Measurements from ENCODE around the gene BHLHE23. TPM values are rescaled to one million over a fixed set of nuclear protein-coding genes. Genes with fewer than 3 reads are reported as not detected.

The BHLHE23 gene
- polyA plus RNA-seq, 1 of the 3 experiments (the other 2 are of a cell fraction) = not detected

DNA sequence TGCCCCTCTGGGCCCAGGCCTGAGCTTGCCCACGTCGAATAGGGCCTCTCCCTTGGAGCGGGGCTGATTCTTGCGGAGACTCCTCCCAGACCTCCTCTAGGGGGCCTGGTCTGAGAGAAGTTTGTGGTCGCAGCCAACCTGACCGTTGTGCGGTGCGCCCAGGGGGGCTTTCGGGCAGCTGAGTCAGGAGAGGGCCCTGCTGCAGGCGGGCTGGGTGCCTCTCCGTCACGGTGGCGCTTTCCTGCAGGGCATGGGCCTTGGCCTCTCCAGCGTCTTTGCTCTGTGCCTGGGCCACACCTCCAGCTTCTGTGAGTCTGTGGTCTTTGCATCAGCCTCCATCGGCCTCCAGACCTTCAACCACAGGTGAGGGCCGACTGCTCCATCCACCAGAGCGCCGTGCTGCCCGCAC is 41.4 kb downstream of the BHLHE23 start:
- Histone ChIP-seq H3F3A (replicated peaks; ENCODE audit: insufficient read depth) (no peaks in the 10 kb centered on the region), H3K79me2 (ENCODE audit: insufficient read depth) (no peaks in the 10 kb centered on the region), H3K4me3 (ENCODE audit: low read depth in 2 of 2, low read length in 1 of 2) (no peak overlapping the region), H3K4me1 (ENCODE audit: control insufficient read depth in 1 of 2, insufficient read depth in 2 of 2, low read depth in 1 of 2, low read length in 1 of 2) (peaks cover 0 to 3% of the 10 kb centered on the region in 2 experiments; a peak in 1 of 4 replicates), H3K9ac (no peak overlapping the region), H3K27me3 (ENCODE audit: insufficient read depth) (0 out of 2 replicates have a peak, but pooled peaks cover 11% of the 10 kb centered on the region), H3K27ac (ENCODE audit: low read depth in 2 of 2, low read length in 1 of 2) (no peak overlapping the region), H3K4me2 (no peak overlapping the region), H3K36me3 (replicated peaks in 1 of 2; ENCODE audit: control insufficient read depth in 1 of 2, insufficient read depth in 2 of 2, low read length in 1 of 2) (no peaks in the 10 kb centered on the region), H3K9me3 (no peaks in the 10 kb centered on the region), H3K9me2 (no peaks in the 10 kb centered on the region), H2AFZ (ENCODE audit: low read depth) (no peak overlapping the region), H4K20me1 (ENCODE audit: insufficient read depth) (0 out of 2 replicates have a peak, but pooled peaks cover 3% of the 10 kb centered on the region)
- POLR2A ChIA-PET = no interaction called here
- 67% methylated on average over 7 of the region's 19 CpGs for WGBS (ENCODE audit: low lambda C conversion rate)
- CTCF ChIA-PET = interaction anchor here (0.7 to 1.3 kb wide), 3 partner anchors 8 to 45 kb away, joined by 3 to 5 read pairs (median 3); no protein-coding TSS in a partner anchor
- no peak for DNase-seq
- TF ChIP-seq SMC3 (IDR thresholded peaks at IDR 0.05; ENCODE audit: low read depth, low read length) (no peak), FOSL2 (IDR thresholded peaks at IDR 0.05; ENCODE audit: borderline replicate concordance, low read depth) (no peak), FOXJ3 (CRISPR knock-in tag; IDR thresholded peaks at IDR 0.05) (no peak), RXRA (IDR thresholded peaks at IDR 0.05; ENCODE audit: borderline replicate concordance, low read depth) (no peak), TCF12 (IDR thresholded peaks at IDR 0.05) (no peak), POLR2AphosphoS5 (IDR thresholded peaks at IDR 0.05; ENCODE audit: low read depth, low read length) (no peak)
- TF ChIP-seq, protein P1, sequence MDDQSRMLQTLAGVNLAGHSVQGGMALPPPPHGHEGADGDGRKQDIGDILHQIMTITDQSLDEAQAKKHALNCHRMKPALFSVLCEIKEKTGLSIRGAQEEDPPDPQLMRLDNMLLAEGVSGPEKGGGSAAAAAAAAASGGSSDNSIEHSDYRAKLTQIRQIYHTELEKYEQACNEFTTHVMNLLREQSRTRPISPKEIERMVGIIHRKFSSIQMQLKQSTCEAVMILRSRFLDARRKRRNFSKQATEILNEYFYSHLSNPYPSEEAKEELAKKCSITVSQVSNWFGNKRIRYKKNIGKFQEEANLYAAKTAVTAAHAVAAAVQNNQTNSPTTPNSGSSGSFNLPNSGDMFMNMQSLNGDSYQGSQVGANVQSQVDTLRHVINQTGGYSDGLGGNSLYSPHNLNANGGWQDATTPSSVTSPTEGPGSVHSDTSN (IDR thresholded peaks at IDR 0.05) = no peak
- TF ChIP-seq, protein P2, sequence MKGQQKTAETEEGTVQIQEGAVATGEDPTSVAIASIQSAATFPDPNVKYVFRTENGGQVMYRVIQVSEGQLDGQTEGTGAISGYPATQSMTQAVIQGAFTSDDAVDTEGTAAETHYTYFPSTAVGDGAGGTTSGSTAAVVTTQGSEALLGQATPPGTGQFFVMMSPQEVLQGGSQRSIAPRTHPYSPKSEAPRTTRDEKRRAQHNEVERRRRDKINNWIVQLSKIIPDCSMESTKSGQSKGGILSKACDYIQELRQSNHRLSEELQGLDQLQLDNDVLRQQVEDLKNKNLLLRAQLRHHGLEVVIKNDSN (IDR thresholded peaks at IDR 0.05; ENCODE audit: borderline replicate concordance, low read depth) = no peak

DNA sequence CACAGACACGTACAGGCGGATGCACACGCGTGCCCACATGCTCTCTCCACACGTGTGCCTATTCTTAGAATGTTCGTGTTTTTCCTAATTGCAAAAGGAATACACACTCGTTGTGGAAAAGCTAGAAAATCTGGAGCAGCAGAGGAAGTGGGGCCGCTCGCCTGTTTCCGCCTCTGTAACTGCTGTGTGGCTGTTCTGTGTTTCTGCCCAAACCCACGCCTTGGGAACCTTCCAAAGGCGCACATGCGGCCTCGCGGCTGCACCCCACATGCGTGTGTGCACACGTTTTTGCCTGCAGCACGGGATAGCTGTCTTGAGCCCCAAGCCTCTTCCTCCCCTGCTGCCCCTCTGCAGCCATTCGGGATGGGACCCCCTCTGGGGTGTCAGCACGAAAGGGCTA is 42.1 kb downstream of the BHLHE23 start:
- no peaks in the 10 kb centered on the region for H3K79me2 ChIP-seq (ENCODE audit: insufficient read depth)
- H3K9me3 ChIP-seq = no peaks in the 10 kb centered on the region
- no peak overlapping the region for H3K4me2 ChIP-seq
- TF ChIP-seq, protein P3, sequence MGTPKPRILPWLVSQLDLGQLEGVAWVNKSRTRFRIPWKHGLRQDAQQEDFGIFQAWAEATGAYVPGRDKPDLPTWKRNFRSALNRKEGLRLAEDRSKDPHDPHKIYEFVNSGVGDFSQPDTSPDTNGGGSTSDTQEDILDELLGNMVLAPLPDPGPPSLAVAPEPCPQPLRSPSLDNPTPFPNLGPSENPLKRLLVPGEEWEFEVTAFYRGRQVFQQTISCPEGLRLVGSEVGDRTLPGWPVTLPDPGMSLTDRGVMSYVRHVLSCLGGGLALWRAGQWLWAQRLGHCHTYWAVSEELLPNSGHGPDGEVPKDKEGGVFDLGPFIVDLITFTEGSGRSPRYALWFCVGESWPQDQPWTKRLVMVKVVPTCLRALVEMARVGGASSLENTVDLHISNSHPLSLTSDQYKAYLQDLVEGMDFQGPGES (IDR thresholded peaks at IDR 0.05; ENCODE audit: low read depth, low read length) = no peak
- TF ChIP-seq TCF12 (IDR thresholded peaks at IDR 0.05) (no peak), NRF1 (IDR thresholded peaks at IDR 0.05; ENCODE audit: low read depth, low read length) (no peak), SIN3A (IDR thresholded peaks at IDR 0.05; ENCODE audit: borderline replicate concordance, low read depth, low read length) (no peak), SMC3 (IDR thresholded peaks at IDR 0.05; ENCODE audit: low read depth, low read length) (no peak), FOXJ3 (CRISPR knock-in tag; IDR thresholded peaks at IDR 0.05) (no peak), TAF1 (IDR thresholded peaks at IDR 0.05; ENCODE audit: borderline replicate concordance, low read depth, low read length) (no peak)
- TF ChIP-seq, protein P4, sequence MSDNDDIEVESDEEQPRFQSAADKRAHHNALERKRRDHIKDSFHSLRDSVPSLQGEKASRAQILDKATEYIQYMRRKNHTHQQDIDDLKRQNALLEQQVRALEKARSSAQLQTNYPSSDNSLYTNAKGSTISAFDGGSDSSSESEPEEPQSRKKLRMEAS (IDR thresholded peaks at IDR 0.05; ENCODE audit: low read depth) = no peak
- TF ChIP-seq, protein P5, sequence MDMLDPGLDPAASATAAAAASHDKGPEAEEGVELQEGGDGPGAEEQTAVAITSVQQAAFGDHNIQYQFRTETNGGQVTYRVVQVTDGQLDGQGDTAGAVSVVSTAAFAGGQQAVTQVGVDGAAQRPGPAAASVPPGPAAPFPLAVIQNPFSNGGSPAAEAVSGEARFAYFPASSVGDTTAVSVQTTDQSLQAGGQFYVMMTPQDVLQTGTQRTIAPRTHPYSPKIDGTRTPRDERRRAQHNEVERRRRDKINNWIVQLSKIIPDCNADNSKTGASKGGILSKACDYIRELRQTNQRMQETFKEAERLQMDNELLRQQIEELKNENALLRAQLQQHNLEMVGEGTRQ (IDR thresholded peaks at IDR 0.05; ENCODE audit: borderline replicate concordance, low read depth, low read length) = no peak
- TF ChIP-seq, protein P1 (IDR thresholded peaks at IDR 0.05) = no peak
- 0 out of 2 replicates have a peak, but pooled peaks cover 11% of the 10 kb centered on the region for H3K27me3 ChIP-seq (ENCODE audit: insufficient read depth)
- H3K4me3 ChIP-seq (ENCODE audit: low read depth in 2 of 2, low read length in 1 of 2) = no peak overlapping the region
- no peak overlapping the region for H3K27ac ChIP-seq (ENCODE audit: low read depth in 2 of 2, low read length in 1 of 2)
- H3K4me1 ChIP-seq (ENCODE audit: control insufficient read depth in 1 of 2, insufficient read depth in 2 of 2, low read depth in 1 of 2, low read length in 1 of 2) = peaks cover 0 to 3% of the 10 kb centered on the region in 2 experiments; a peak in 1 of 4 replicates
- no peak overlapping the region for H2AFZ ChIP-seq (ENCODE audit: low read depth)
- DNase-seq = no peak
- CTCF ChIA-PET = interaction anchor here (1.0 to 1.3 kb wide), 4 partner anchors 14 to 258 kb away, joined by 3 to 5 read pairs (median 3); no protein-coding TSS in a partner anchor
- H3K9ac ChIP-seq = no peak overlapping the region
- H4K20me1 ChIP-seq (ENCODE audit: insufficient read depth) = 0 out of 2 replicates have a peak, but pooled peaks cover 3% of the 10 kb centered on the region
- no peaks in the 10 kb centered on the region for H3F3A ChIP-seq (replicated peaks; ENCODE audit: insufficient read depth)
- WGBS (ENCODE audit: low lambda C conversion rate) = 48% methylated on average over 18 of the region's 20 CpGs
- H3K36me3 ChIP-seq (replicated peaks in 1 of 2; ENCODE audit: control insufficient read depth in 1 of 2, insufficient read depth in 2 of 2, low read length in 1 of 2) = no peaks in the 10 kb centered on the region
- POLR2A ChIA-PET = no interaction called here
- H3K9me2 ChIP-seq = no peaks in the 10 kb centered on the region

Data from SK-N-SH (cell line).